A549 treated with Hydrocortisone at 1 μM for 4 hours (cell line): ENCODE results near the gene DAGLB. TPM values are rescaled to one million over a fixed set of nuclear protein-coding genes. Genes with fewer than 3 reads are reported as not detected.

ENCODE experiments used
- total RNA-seq: library from RNA; stranded (reverse); fragments of 200-300 nt; extraction: Qiagen RNA extraction; gene quantifications from 5 replicates; pipeline ENCODE4 v1.2.3, GENCODE V29; 2022

Gene DAGLB, protein sequence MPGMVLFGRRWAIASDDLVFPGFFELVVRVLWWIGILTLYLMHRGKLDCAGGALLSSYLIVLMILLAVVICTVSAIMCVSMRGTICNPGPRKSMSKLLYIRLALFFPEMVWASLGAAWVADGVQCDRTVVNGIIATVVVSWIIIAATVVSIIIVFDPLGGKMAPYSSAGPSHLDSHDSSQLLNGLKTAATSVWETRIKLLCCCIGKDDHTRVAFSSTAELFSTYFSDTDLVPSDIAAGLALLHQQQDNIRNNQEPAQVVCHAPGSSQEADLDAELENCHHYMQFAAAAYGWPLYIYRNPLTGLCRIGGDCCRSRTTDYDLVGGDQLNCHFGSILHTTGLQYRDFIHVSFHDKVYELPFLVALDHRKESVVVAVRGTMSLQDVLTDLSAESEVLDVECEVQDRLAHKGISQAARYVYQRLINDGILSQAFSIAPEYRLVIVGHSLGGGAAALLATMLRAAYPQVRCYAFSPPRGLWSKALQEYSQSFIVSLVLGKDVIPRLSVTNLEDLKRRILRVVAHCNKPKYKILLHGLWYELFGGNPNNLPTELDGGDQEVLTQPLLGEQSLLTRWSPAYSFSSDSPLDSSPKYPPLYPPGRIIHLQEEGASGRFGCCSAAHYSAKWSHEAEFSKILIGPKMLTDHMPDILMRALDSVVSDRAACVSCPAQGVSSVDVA
- total RNA-seq: 21.8 to 24.6 TPM (median 23.0 TPM) in 5 replicates

DNA sequence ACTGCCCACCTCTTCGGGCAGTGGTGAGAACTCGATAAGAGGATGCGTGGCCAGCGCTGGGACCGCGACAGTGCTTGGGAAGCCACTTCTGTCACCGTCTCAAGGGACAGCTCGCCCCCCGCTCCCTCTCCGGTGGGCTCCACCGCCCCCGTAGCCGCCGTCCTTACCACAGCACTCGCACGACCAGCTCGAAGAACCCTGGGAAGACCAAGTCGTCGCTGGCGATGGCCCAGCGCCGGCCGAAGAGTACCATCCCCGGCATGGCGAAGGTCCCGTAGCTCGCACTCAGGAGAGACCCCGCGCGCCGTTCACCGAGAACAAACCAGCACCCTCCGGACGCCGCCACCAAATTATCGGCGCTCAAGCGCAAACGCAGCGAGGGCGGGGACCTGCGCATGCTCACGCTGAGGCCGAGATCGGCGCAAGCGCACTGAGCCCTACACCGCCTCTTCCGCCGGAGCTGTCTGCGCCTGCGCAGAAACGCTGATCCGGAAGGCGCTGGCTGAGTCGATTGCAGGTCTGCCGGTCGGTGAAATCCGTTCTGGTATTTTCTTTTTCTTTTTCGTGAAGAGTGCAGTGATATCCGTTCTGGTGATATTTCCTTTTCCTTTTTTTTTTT is at the start of gene DAGLB:
TSS of gene DAGLB (minus strand) at position 374 of the 619 bp plus-strand sequence. CDS start at position 262, 112 bp downstream.

Other genes with a start within 250 kb of the DAGLB start
- 28.8 to 33.8 TPM (median 30.0 TPM) in 5 replicates for gene CYTH3, start 175.3 kb downstream of the DAGLB start, total RNA-seq
- 13.8 to 17.0 TPM (median 15.6 TPM) in 5 replicates for gene FAM220A, start 99.0 kb downstream of the DAGLB start, total RNA-seq
- gene RAC1, start 73.4 kb downstream of the DAGLB start, total RNA-seq: 274 to 400 TPM (median 384 TPM) in 5 replicates
- gene KDELR2, start 36.2 kb upstream of the DAGLB start, total RNA-seq: 129 to 142 TPM (median 133 TPM) in 5 replicates
- 0.02 TPM in 1 of 5 replicates, not detected in the others for gene GRID2IP, start 103.5 kb upstream of the DAGLB start, total RNA-seq
- 46.1 to 51.9 TPM (median 48.8 TPM) in 5 replicates for gene ZDHHC4, start 129.5 kb upstream of the DAGLB start, total RNA-seq
- gene INTS15, start 142.1 kb upstream of the DAGLB start, total RNA-seq: 23.1 to 27.9 TPM (median 24.9 TPM) in 5 replicates
- 1.7 to 2.7 TPM (median 2.4 TPM) in 5 replicates for gene ZNF853, start 167.7 kb upstream of the DAGLB start, total RNA-seq
- 12.2 to 15.5 TPM (median 13.7 TPM) in 5 replicates for gene ZNF316, start 189.4 kb upstream of the DAGLB start, total RNA-seq